Ishikawa (cell line): ENCODE measurements around the gene RELL1.

Experiments used
- NFIC ChIP-seq: IDR thresholded peaks from 2 replicates; pipeline ENCODE4 v1.6.1; 2012
- REST ChIP-seq: IDR thresholded peaks from 2 replicates; pipeline ENCODE4 v1.6.1; 2012; ENCODE audit warnings: low read depth, mild to moderate bottlenecking
- TCF12 ChIP-seq: IDR thresholded peaks from 2 replicates; pipeline ENCODE4 v1.6.1; 2012; ENCODE audit warnings: low read depth
- TEAD4 ChIP-seq: IDR thresholded peaks from 2 replicates; pipeline ENCODE4 v1.6.1; 2012
- YY1 ChIP-seq: IDR thresholded peaks from 2 replicates; pipeline ENCODE4 v1.6.1; 2012; ENCODE audit warnings: low read depth

- TF ChIP-seq YY1 (no peak), REST (no peak), TCF12 (no peak), TEAD4 (no peak), NFIC (no peak)
Measured at GRCh38 chr4:37721995-37722638, 35.9 kb upstream of the RELL1 start.
